ENCODE results near the gene SMARCAL1. TPM values are rescaled to one million over a fixed set of nuclear protein-coding genes. Genes with fewer than 3 reads are reported as not detected.

SMARCAL1 gene
- total RNA-seq, 1 experiment from 2014 or later = 20.9 TPM

DNA sequence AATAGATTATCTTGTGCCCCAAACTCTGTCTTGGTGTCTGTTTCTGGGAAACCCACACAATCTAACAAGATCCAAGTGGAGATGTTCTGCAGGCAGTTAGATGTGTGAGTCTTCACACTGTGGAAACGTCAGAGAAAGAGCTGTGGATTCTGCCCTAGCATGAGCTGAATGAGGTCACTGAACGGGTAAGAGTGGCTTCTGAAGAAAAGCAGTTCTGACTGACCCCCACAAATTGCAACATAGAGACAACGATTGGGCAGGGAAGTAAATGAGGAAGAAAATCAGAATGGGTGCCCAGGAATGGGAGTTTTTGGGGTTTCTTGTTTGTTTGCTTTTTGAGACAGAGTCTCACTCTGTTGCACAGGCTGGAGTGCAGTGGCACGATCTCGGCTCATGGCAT lies 73.5 kb downstream of the SMARCAL1 start:
- H3K4me3 Mint-ChIP-seq = no peak overlapping the region
- H3K4me1 Mint-ChIP-seq = no peaks in the 10 kb centered on the region
- DNase-seq (ENCODE audit: low spot score) = no peak
- POLR2A ChIA-PET = interaction anchor here (1.0 kb wide), 1 partner anchor 13 kb away, joined by 3 read pairs; the partner anchor contains the start of gene RPL37A
- H3K27ac Mint-ChIP-seq = no peak overlapping the region
- TF ChIP-seq ZNF671 (CRISPR knock-in tag; IDR thresholded peaks at IDR 0.05) (no peak), ETV6 (CRISPR knock-in tag; IDR thresholded peaks at IDR 0.05) (no peak), SP1 (CRISPR knock-in tag; conservative IDR thresholded peaks at IDR 0.05) (no peak), ATF1 (CRISPR knock-in tag; IDR thresholded peaks at IDR 0.05) (no peak), JAZF1 (CRISPR knock-in tag; IDR thresholded peaks at IDR 0.05) (no peak), GABPB1 (CRISPR knock-in tag; IDR thresholded peaks at IDR 0.05) (no peak), NR1H2 (CRISPR knock-in tag; IDR thresholded peaks at IDR 0.05) (no peak), ZNF317 (CRISPR knock-in tag; IDR thresholded peaks at IDR 0.05; ENCODE audit: borderline replicate concordance, low read depth) (no peak), OVOL2 (CRISPR knock-in tag; IDR thresholded peaks at IDR 0.05; ENCODE audit: borderline replicate concordance) (no peak), SMAD3 (CRISPR knock-in tag; IDR thresholded peaks at IDR 0.05; ENCODE audit: borderline replicate concordance) (no peak)
- TF ChIP-seq, protein P1, sequence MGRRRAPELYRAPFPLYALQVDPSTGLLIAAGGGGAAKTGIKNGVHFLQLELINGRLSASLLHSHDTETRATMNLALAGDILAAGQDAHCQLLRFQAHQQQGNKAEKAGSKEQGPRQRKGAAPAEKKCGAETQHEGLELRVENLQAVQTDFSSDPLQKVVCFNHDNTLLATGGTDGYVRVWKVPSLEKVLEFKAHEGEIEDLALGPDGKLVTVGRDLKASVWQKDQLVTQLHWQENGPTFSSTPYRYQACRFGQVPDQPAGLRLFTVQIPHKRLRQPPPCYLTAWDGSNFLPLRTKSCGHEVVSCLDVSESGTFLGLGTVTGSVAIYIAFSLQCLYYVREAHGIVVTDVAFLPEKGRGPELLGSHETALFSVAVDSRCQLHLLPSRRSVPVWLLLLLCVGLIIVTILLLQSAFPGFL (CRISPR knock-in tag; IDR thresholded peaks at IDR 0.05; ENCODE audit: borderline replicate concordance) = no peak
- TF ChIP-seq, protein P2, sequence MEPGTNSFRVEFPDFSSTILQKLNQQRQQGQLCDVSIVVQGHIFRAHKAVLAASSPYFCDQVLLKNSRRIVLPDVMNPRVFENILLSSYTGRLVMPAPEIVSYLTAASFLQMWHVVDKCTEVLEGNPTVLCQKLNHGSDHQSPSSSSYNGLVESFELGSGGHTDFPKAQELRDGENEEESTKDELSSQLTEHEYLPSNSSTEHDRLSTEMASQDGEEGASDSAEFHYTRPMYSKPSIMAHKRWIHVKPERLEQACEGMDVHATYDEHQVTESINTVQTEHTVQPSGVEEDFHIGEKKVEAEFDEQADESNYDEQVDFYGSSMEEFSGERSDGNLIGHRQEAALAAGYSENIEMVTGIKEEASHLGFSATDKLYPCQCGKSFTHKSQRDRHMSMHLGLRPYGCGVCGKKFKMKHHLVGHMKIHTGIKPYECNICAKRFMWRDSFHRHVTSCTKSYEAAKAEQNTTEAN (CRISPR knock-in tag; IDR thresholded peaks at IDR 0.05) = no peak
- TF ChIP-seq, protein P3, sequence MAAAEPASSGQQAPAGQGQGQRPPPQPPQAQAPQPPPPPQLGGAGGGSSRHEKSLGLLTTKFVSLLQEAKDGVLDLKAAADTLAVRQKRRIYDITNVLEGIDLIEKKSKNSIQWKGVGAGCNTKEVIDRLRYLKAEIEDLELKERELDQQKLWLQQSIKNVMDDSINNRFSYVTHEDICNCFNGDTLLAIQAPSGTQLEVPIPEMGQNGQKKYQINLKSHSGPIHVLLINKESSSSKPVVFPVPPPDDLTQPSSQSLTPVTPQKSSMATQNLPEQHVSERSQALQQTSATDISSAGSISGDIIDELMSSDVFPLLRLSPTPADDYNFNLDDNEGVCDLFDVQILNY (CRISPR knock-in tag; IDR thresholded peaks at IDR 0.05) = no peak
- TF ChIP-seq, protein P4, sequence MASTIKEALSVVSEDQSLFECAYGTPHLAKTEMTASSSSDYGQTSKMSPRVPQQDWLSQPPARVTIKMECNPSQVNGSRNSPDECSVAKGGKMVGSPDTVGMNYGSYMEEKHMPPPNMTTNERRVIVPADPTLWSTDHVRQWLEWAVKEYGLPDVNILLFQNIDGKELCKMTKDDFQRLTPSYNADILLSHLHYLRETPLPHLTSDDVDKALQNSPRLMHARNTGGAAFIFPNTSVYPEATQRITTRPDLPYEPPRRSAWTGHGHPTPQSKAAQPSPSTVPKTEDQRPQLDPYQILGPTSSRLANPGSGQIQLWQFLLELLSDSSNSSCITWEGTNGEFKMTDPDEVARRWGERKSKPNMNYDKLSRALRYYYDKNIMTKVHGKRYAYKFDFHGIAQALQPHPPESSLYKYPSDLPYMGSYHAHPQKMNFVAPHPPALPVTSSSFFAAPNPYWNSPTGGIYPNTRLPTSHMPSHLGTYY (CRISPR knock-in tag; IDR thresholded peaks at IDR 0.05) = no peak
- CTCF ChIA-PET = interaction anchor here (1.3 kb wide), 1 partner anchor 180 kb away, joined by 3 read pairs; no protein-coding TSS in a partner anchor
- no peaks in the 10 kb centered on the region for H3K27me3 Mint-ChIP-seq (ENCODE audit: low read depth)
- H3K9me3 Mint-ChIP-seq = no peaks in the 10 kb centered on the region
- peaks cover 5% of the 10 kb centered on the region for H3K36me3 Mint-ChIP-seq
- no peak for ATAC-seq

DNA sequence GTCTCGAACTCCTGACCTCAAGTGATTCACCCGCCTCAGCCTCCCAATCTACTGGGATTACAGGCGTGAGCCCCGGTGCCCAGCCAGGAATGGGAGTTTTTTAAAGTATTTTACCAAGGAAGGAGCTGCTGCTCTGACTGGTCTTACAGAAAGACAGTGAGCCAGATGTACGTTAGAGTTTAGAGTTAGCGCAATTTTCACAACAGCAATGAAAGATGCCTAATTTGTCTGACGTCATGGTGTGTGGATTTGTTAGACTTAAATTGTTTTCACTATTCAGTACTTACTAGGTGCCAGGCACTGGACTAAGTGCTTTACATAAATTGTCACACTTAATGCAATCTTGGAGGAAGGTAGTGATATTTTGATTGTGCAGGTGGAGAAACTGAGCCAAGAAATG lies 74.0 kb downstream of the SMARCAL1 start:
- TF ChIP-seq ZNF263 (CRISPR knock-in tag; IDR thresholded peaks at IDR 0.05; ENCODE audit: low read depth) = no peak
- TF ChIP-seq, protein P5, sequence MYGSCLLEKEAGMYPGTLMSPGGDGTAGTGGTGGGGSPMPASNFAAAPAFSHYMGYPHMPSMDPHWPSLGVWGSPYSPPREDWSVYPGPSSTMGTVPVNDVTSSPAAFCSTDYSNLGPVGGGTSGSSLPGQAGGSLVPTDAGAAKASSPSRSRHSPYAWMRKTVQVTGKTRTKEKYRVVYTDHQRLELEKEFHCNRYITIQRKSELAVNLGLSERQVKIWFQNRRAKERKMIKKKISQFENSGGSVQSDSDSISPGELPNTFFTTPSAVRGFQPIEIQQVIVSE (CRISPR knock-in tag; IDR thresholded peaks at IDR 0.05; ENCODE audit: borderline replicate concordance) = no peak
- H3K36me3 Mint-ChIP-seq = peaks cover 5% of the 10 kb centered on the region
- POLR2A ChIA-PET = interaction anchor here (1.0 kb wide), 1 partner anchor 12 kb away, joined by 3 read pairs; the partner anchor contains the start of gene RPL37A
- ATAC-seq (no peak), DNase-seq (ENCODE audit: low spot score) (no peak)
- no peak overlapping the region for H3K4me3 Mint-ChIP-seq
- no peaks in the 10 kb centered on the region for H3K9me3 Mint-ChIP-seq
- H3K4me1 Mint-ChIP-seq = no peaks in the 10 kb centered on the region
- H3K27me3 Mint-ChIP-seq (ENCODE audit: low read depth) = no peaks in the 10 kb centered on the region
- no peak overlapping the region for H3K27ac Mint-ChIP-seq
- CTCF ChIA-PET = interaction anchor here (1.3 kb wide), 1 partner anchor 179 kb away, joined by 3 read pairs; no protein-coding TSS in a partner anchor

DNA sequence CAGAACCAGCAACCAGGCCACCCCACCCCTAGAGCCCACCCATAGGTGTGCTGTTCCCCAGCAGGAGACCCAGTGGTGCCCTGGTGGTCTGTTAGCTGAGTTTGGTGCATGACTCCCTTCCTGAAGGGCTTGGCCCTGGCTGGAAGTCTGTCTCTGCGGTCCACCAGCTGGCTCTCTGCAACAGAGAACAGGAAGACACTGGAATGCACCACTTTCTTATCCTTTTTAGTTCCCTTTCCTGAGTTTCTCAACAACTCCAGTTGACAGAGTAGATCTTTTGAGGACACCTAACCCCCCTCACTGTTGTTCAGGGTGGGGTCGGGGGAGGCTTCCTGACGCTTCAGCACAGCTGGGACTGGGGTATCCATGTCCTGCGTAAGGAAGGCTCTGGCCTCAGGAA lies 74.4 kb downstream of the SMARCAL1 start:
- Mint-ChIP-seq H3K4me1 (no peaks in the 10 kb centered on the region), H3K4me3 (no peak overlapping the region), H3K36me3 (peaks cover 5% of the 10 kb centered on the region), H3K27ac (no peak overlapping the region), H3K27me3 (ENCODE audit: low read depth) (no peaks in the 10 kb centered on the region), H3K9me3 (no peaks in the 10 kb centered on the region)
- ATAC-seq (no peak), DNase-seq (ENCODE audit: low spot score) (no peak)
- CTCF ChIA-PET = no interaction called here
- POLR2A ChIA-PET = no interaction called here
- TF ChIP-seq MXD4 (CRISPR knock-in tag; IDR thresholded peaks at IDR 0.05; ENCODE audit: borderline replicate concordance) (no peak), RORB (CRISPR knock-in tag; IDR thresholded peaks at IDR 0.05) (no peak), EMX1 (CRISPR knock-in tag; IDR thresholded peaks at IDR 0.05) (no peak), ZNF263 (CRISPR knock-in tag; IDR thresholded peaks at IDR 0.05; ENCODE audit: low read depth) (no peak), CREB1 (CRISPR knock-in tag; IDR thresholded peaks at IDR 0.05) (no peak), NR2C2 (CRISPR knock-in tag; IDR thresholded peaks at IDR 0.05) (no peak), SMAD4 (CRISPR knock-in tag; IDR thresholded peaks at IDR 0.05) (no peak)
- TF ChIP-seq, protein P5 (CRISPR knock-in tag; IDR thresholded peaks at IDR 0.05; ENCODE audit: borderline replicate concordance) = no peak
- TF ChIP-seq, protein P6, sequence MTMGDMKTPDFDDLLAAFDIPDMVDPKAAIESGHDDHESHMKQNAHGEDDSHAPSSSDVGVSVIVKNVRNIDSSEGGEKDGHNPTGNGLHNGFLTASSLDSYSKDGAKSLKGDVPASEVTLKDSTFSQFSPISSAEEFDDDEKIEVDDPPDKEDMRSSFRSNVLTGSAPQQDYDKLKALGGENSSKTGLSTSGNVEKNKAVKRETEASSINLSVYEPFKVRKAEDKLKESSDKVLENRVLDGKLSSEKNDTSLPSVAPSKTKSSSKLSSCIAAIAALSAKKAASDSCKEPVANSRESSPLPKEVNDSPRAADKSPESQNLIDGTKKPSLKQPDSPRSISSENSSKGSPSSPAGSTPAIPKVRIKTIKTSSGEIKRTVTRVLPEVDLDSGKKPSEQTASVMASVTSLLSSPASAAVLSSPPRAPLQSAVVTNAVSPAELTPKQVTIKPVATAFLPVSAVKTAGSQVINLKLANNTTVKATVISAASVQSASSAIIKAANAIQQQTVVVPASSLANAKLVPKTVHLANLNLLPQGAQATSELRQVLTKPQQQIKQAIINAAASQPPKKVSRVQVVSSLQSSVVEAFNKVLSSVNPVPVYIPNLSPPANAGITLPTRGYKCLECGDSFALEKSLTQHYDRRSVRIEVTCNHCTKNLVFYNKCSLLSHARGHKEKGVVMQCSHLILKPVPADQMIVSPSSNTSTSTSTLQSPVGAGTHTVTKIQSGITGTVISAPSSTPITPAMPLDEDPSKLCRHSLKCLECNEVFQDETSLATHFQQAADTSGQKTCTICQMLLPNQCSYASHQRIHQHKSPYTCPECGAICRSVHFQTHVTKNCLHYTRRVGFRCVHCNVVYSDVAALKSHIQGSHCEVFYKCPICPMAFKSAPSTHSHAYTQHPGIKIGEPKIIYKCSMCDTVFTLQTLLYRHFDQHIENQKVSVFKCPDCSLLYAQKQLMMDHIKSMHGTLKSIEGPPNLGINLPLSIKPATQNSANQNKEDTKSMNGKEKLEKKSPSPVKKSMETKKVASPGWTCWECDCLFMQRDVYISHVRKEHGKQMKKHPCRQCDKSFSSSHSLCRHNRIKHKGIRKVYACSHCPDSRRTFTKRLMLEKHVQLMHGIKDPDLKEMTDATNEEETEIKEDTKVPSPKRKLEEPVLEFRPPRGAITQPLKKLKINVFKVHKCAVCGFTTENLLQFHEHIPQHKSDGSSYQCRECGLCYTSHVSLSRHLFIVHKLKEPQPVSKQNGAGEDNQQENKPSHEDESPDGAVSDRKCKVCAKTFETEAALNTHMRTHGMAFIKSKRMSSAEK (CRISPR knock-in tag; IDR thresholded peaks at IDR 0.05; ENCODE audit: borderline replicate concordance) = no peak
